Measurements from ENCODE around the gene MPL.

DNA sequence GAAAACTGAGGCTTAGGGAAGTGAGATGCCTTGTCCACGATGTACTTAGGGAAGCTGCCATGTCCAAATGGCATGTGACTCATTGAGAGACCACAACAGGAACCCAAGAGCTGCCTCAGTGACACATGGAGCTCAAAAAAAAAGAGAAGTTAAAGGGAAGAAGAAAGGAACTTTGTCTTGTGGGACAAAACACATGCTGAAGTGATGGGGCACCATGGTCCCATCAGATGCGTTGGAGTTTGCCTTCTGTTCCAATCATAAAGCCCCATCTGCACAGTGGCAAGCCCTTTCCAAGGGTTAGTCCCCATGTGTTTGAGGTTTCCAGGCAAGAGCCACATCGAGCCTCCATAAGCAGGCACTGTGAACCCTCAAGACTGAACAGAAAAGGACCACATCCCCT, 44.0 kb downstream of the MPL start:
- TF ChIP-seq, protein P1, sequence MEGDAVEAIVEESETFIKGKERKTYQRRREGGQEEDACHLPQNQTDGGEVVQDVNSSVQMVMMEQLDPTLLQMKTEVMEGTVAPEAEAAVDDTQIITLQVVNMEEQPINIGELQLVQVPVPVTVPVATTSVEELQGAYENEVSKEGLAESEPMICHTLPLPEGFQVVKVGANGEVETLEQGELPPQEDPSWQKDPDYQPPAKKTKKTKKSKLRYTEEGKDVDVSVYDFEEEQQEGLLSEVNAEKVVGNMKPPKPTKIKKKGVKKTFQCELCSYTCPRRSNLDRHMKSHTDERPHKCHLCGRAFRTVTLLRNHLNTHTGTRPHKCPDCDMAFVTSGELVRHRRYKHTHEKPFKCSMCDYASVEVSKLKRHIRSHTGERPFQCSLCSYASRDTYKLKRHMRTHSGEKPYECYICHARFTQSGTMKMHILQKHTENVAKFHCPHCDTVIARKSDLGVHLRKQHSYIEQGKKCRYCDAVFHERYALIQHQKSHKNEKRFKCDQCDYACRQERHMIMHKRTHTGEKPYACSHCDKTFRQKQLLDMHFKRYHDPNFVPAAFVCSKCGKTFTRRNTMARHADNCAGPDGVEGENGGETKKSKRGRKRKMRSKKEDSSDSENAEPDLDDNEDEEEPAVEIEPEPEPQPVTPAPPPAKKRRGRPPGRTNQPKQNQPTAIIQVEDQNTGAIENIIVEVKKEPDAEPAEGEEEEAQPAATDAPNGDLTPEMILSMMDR (conservative IDR thresholded peaks at IDR 0.05; ENCODE audit: low read depth, low read length) = no peak
- TF ChIP-seq EZH2 (IDR thresholded peaks at IDR 0.05; ENCODE audit: borderline replicate concordance, low read depth, low read length, poor library complexity, severe bottlenecking) = no peak

Data from A673 (cell line).